ENCODE measurements around the gene CYB561. TPM values are rescaled to one million over a fixed set of nuclear protein-coding genes. Genes with fewer than 3 reads are reported as not detected.

Gene CYB561
- 11.3 and 15.7 TPM in 2 replicates for total RNA-seq

GRCh38 chr17:63445954-63446752, at the start of gene CYB561:
CYB561 (minus strand) TSS chr17:63446306; CDS start chr17:63437547, 8,759 bp downstream.

GRCh38 chr17:63476854-63477479, 30.9 kb upstream of the CYB561 start, which contains the start of gene ACE:
ACE (plus strand) TSS chr17:63477061; CDS start chr17:63477095, 34 bp downstream.

Other genes starting within 250 kb of the CYB561 start
- 4.6 and 7.6 TPM in 2 replicates for gene ACE, start 30.8 kb upstream of the CYB561 start, total RNA-seq
- not detected in 2 replicates for gene KCNH6, start 77.1 kb upstream of the CYB561 start, total RNA-seq
- 15.6 and 23.1 TPM in 2 replicates for gene DCAF7, start 104.2 kb upstream of the CYB561 start, total RNA-seq
- 18.0 and 23.0 TPM in 2 replicates for gene TACO1, start 154.6 kb upstream of the CYB561 start, total RNA-seq
- gene MAP3K3, start 176.1 kb upstream of the CYB561 start, total RNA-seq: 32.1 and 36.3 TPM in 2 replicates

All from uterine smooth muscle cell (primary cell).